GM19452 (cell line): ENCODE measurements around the gene VKORC1.

Experiments used
- ATAC-seq: cut with Tn5 transposase; IDR thresholded peaks from one replicate; pipeline ENCODE4 v1.9.1; 2021; ENCODE audit not compliant: unreplicated experiment

VKORC1 gene

DNA sequence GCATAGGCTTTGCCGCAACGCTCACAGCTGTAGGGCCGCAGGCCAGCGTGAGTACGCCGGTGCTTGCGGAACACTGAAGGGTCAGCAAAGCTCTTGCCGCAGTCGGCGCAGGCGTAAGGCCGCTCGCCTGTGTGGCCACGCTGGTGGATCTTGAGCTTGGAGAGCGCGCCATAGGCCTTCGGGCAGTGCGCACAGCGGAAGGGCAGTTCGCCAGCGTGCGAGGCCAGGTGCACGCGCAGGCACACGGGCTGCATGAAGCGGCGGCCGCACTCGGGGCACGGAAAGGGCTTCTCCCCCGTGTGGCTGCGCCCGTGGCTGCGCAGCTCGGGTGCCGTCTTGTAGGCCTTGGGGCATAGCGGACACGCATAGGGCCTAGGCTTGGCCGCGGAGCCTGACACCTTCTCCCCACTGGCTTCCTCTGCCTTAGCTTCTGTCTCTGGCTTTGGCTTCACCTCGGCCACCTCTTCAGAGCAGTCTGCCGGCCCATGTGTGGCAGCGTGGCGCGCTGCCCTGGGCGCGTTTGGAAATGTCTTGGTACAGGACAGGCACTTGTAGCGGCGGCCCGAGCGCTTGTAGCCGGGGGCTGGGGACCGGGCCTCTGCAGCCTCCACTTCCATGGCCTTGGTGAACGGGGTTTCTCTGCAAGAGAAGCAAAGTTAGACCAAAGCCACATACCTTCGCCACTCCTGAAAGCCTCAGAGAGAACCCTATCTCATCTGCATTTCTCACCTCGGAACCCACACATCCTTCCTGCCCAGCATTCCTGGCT is 30.6 kb downstream of the VKORC1 start:
- no peak for ATAC-seq

DNA sequence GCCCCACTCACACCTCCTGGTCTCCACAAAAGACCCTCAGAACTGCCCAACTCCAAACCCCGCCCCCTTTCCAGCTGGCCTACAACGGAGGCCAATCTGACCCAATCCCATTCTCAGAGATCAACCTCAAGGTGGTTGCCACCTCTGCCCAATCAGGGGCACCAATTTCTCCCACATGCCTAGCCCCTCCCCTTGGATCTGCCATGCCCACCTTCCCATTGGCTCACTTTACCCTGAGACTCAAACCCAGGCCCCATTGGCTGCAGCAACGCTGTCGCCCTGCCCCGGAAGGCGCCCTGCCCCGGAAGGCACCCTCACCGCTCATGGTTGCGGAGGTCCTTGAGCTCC is 31.1 kb downstream of the VKORC1 start:
- no peak for ATAC-seq

DNA sequence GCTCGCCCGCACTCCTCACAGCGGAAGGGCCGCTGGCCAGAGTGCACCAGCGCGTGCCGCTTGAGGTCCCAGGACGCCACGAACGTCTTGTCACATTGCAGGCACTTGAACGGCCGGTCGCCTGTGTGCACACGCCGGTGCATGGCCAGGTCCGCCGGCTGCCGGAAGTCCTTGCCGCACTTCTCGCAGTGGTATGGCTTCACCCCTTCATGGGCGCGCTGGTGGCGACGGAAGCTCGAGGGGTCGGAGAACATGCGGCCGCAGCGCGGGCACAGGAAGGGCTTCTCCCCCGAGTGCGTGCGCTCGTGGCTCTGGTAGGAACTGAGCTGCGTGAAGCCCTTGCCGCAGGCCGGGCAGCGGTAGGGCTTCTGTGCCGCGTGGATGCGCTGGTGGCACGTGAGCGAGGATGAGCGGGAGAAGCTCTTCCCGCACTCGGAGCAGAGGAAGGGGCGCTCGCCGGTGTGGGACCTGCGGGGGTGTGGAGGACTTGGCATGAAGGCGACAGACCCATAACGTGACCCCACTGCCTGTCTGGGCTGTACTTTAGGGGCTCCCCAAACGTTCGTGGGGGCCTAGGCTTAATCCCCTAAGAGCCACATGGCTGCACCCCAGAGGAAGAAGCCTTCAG is 32.7 kb downstream of the VKORC1 start:
- ATAC-seq: no peak

DNA sequence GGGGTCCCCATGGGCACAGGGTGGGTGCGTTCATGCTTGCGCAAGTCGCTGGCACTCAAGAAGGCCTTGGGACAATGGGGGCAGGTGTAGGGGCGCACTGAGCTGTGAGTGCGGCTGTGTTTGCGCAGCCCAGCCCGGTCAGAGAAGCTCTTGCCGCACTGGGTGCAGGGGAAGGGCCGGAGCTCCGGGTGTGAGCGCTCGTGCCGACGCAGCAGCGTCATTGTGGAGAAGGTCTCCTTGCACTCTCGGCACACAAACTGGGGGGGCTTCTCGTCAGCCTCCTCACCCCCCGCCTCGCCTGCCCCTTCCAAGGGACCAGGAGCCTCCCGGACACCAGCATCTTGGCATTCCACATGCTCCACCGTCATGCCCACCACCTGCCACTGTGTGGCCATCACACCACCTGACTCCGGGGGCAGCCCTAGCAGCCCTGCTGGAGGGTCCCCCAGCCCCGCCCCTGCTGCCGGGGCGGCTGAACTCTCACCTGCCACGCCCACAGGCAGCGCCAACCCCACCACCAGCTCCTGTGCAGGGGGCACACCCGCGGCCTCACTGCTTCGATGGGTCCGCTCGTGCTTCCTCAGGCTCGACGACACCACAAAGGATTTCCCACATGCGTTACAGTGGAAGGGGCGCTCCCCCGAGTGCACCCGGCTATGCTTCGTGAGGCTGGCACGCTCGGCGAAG is 33.3 kb downstream of the VKORC1 start:
- ATAC-seq: no peak

DNA sequence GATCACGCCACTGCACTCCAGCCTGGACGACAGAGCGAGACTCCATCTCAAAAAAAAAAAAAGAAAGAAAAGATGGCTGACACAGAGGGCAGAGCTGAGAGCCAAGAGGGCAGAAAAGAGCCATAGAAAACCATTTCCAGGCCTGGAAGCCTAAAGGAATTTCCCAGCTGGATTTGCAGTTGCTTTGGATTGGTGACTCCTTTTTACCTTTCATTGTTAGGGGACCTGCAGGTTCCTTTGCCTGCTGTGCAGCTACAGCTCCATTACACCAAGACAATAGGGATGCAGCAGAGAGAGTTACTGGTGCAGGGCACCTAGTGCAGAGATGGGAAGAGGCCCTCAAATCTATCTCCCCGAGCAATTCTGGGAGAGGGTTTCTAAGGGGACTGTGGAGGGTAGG is 39.0 kb downstream of the VKORC1 start:
- no peak for ATAC-seq

DNA sequence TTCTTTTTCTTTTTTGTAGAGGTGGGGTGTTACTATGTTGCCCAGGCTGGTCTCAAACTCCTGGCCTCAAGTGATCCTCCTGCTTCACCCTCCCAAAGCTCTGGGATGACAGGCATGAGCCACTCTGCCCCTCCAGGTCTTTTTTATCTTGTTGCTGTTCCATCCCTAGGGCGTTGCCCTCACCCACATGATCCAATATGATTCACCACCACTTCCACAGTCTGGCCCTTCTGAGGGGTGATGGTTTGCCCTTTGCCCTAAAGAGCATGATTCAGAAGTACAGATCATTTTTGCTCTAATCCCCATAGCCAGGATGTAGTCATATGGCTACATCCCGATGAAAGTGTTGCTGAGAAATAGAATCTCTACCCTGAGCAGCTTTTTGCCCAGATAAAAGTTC is 42.5 kb downstream of the VKORC1 start:
- ATAC-seq: no peak

DNA sequence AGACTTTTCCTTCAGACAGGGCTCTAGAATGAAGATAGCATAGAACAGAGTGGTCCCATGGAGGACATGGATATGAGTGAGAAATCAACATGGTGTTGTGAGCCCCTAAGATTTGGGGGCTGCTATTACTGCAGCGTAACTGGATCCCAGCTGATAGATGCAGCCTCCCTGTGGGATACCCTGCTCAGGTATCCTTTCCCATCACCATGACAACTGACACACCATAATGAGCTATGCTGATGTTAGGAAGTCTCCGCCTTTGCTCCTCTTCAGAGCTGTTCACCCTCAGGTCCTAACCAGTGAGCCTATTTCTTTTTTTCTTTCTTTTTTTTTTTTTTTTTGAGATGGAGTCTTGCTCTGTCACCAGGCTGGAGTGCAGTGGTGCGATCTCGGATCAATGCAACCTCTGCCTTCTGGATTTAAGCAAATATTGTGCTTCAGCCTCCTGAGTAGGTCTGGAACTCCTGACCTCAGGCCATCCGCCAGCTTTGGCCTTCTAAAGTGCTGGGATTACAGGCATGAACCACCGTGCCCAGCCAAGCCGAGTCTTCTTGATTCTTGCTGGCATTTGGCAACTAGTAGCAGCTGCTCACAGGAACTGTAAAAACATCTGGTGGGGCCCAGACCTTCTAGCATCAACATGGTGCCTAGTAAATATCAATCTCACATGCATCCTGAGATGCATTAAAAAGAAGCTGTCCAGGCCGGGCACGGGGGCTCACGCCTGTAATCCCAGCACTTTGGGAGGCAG is 44.1 kb downstream of the VKORC1 start:
- ATAC-seq: no peak

DNA sequence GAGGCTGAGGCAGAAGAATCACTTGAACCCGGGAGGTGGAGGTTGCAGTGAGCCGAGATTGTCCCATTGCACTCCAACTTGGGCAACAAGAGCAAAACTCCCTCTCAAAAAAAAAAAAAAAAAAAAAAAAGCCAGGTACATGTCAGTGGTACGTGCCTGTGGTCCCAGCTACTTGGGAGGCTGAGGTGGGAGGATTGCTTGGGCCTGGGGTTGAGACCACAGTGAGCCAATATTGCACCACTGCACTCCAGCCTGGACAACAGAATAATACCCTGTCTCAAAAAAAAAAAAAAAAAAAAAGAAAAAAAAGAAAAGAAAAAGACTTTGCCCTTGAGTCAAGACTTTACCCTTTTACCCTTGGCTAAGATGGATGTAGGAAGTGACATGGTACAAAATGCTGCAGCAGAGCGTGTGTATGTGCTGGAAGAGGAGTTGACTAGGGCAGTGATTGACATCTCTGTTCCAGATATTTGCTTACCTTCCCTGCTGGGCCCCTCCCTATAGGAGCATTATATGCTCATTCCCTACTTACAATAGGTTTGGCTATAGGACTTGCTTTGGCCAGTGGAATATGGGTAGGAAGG is 50.6 kb downstream of the VKORC1 start:
- no peak for ATAC-seq

DNA sequence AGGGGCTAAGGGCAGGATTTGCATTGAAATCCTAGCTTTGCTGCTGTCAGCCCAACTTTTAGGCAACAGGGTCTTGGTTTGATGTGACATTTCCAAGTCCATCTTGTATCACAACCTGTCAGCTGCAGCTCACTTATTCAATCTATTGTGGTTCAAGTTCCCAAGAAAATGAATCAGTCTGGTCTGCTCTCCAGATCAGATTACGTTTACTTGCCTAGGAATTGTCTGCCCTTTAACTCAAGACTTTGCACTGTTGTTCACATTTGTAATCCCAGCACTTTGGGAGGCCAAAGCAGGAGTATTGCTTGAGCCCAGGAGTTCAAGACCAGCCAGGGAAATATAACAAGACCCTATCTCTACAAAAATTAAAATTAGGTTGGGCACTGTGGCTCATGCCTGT is 51.2 kb downstream of the VKORC1 start:
- ATAC-seq: no peak

DNA sequence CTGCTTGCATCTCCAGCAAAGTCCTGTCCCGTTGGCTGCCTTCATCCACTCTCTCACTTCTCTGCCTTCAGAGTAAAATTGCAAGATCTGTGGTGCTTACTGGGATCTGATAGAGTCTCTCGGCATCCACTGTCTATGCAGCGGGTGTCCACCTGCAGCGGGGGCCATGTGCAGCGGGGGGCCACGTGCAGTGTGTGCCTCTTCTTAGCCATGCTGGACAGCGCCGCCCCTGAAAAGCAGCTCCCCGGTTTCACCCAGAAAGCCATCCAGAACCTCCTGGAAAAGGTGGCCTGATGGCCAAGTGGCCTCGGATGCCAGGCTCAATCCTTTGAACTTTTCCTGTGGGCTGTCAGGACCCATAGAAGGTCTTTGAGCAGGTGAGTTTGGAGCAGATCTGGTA is 51.7 kb downstream of the VKORC1 start:
- ATAC-seq: no peak
